ENCODE data around the gene RNF208. TPM values are rescaled to one million over a fixed set of nuclear protein-coding genes. Genes with fewer than 3 reads are reported as not detected.

The RNF208 gene
- total RNA-seq, 1 donor = 0.45 TPM

- DNase-seq (ENCODE audit: low read depth) = no peak
- H3K4me3 ChIP-seq (ENCODE audit: low read depth, low read length) = no peak overlapping the region
- TF ChIP-seq, protein P1, sequence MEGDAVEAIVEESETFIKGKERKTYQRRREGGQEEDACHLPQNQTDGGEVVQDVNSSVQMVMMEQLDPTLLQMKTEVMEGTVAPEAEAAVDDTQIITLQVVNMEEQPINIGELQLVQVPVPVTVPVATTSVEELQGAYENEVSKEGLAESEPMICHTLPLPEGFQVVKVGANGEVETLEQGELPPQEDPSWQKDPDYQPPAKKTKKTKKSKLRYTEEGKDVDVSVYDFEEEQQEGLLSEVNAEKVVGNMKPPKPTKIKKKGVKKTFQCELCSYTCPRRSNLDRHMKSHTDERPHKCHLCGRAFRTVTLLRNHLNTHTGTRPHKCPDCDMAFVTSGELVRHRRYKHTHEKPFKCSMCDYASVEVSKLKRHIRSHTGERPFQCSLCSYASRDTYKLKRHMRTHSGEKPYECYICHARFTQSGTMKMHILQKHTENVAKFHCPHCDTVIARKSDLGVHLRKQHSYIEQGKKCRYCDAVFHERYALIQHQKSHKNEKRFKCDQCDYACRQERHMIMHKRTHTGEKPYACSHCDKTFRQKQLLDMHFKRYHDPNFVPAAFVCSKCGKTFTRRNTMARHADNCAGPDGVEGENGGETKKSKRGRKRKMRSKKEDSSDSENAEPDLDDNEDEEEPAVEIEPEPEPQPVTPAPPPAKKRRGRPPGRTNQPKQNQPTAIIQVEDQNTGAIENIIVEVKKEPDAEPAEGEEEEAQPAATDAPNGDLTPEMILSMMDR (IDR thresholded peaks at IDR 0.05; ENCODE audit: insufficient read depth, low read length) = no peak
Measured at GRCh38 chr9:137175345-137175961, 46.6 kb downstream of the RNF208 start.

- TF ChIP-seq, protein P1 (IDR thresholded peaks at IDR 0.05; ENCODE audit: insufficient read depth, low read length) = no peak
- no peak overlapping the region for H3K4me3 ChIP-seq (ENCODE audit: low read depth, low read length)
- no peak for DNase-seq (ENCODE audit: low read depth)
Measured at GRCh38 chr9:137174722-137175293, 47.2 kb downstream of the RNF208 start.

- TF ChIP-seq, protein P1 (IDR thresholded peaks at IDR 0.05; ENCODE audit: insufficient read depth, low read length) = no peak
- no peak overlapping the region for H3K4me3 ChIP-seq (ENCODE audit: low read depth, low read length)
- no peak for DNase-seq (ENCODE audit: low read depth)
Measured at GRCh38 chr9:137173796-137174664, 48.0 kb downstream of the RNF208 start.

DNA sequence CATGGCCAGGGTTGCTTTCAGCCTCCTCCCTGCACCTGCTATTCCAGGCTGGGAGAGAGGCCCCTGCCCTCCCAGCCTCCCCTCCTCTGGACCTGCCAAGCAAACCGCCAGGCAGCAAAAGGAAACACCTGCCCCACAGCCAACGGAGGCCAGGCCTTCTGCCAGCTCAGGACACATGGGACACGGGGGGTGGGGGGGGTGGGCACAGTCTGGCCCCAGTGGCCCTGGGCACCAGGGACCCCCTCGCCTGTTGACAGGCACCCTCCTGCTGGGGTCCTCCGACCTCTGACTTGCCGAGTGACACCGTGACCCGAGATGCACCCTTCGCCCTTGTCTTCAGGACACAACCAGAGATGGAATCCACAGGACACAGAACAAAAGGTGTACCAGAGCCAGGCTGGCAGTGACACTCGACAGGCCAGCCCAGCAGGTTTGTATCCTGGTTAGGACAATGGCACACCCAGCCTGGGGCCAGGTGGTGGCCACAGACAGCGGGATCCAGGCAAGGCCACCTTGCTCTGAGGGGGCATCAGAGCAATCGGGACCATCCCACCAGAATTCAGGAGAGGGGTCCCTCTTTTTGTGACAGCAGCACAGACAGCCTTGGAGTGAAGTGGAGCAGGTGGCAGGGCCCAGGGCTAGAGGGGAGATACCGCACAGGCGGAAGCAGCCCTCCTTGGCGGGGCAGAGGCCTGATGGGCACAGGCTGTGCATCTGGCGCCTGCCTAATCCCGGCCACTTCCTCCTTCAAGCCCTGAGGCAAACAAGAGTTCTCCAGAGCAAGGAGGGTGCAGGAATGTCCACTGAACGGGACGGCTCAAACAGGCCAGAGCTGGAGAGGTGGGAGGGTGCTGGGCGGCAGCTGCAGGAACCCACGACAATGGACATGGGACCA is 48.9 kb downstream of the RNF208 start:
- TF ChIP-seq, protein P1 (IDR thresholded peaks at IDR 0.05; ENCODE audit: insufficient read depth, low read length) = no peak
- no peak overlapping the region for H3K4me3 ChIP-seq (ENCODE audit: low read depth, low read length)
- no peak for DNase-seq (ENCODE audit: low read depth)

GRCh38 chr9:137171149-137171900 is 50.7 kb downstream of the RNF208 start:
- no peak overlapping the region for H3K4me3 ChIP-seq (ENCODE audit: low read depth, low read length)
- DNase-seq (ENCODE audit: low read depth) = no peak
- TF ChIP-seq, protein P1 (IDR thresholded peaks at IDR 0.05; ENCODE audit: insufficient read depth, low read length) = no peak
